ENCODE measurements around the gene MRTFA. TPM values are rescaled to one million over a fixed set of nuclear protein-coding genes. Genes with fewer than 3 reads are reported as not detected.

The MRTFA gene
- total RNA-seq, 1 experiment from 2014 or later, result 28.0 TPM

- Histone ChIP-seq H3K27ac (ENCODE audit: low read depth, low read length) (no peak overlapping the region), H3K4me2 (ENCODE audit: low read length) (peak overlapping the region; percentile 39), H3K9me2 (ENCODE audit: insufficient read depth) (no peaks in the 10 kb centered on the region), H3K4me1 (ENCODE audit: control insufficient read depth in 1 of 2, insufficient read depth in 2 of 2, low read length in 2 of 2) (peaks cover 7 to 25% of the 10 kb centered on the region in 2 experiments; a peak in 3 of 4 replicates), H4K20me1 (ENCODE audit: insufficient read depth) (no peaks in the 10 kb centered on the region), H3K9me3 (ENCODE audit: control insufficient read depth in 1 of 2, insufficient read depth in 1 of 2, low read depth in 1 of 2, low read length in 2 of 2) (no peaks in the 10 kb centered on the region), H3K79me2 (ENCODE audit: insufficient read depth, low read length) (no peaks in the 10 kb centered on the region), H3K9ac (ENCODE audit: low read length) (no peak overlapping the region), H3K36me3 (ENCODE audit: control insufficient read depth in 1 of 2, insufficient read depth in 2 of 2, low read length in 2 of 2) (no peaks in the 10 kb centered on the region), H3K27me3 (ENCODE audit: insufficient read depth, low read length) (no peaks in the 10 kb centered on the region), H2AFZ (ENCODE audit: low read depth, low read length, poor library complexity, severe bottlenecking) (no peak overlapping the region), H3K4me3 (replicated peaks in 1 of 2; ENCODE audit: low read depth in 1 of 2, low read length in 2 of 2) (no peak overlapping the region)
- intact Hi-C loops (cut with micrococcal nuclease), result loop anchor here (10.0 kb wide), 1 partner anchor 266 kb away; the partner anchor contains the start of gene SGSM3
- DNase-seq (ENCODE audit: low read depth, low spot score) (peak; percentile 56), ATAC-seq (peak; percentile 9)
- BruUV-seq (replicated peaks), result no TSS peak
- ChIA-PET POLR2A (interaction anchor here (0.8 kb wide), 1 partner anchor 11 kb away, joined by 3 read pairs; no protein-coding TSS in a partner anchor), RAD21 (ENCODE audit: low non-redundant PET in 1 of 2, low total read pairs in 2 of 2, uncharacterized antibody in 2 of 2, unreplicated experiment in 2 of 2) (no interaction called here), CTCF (interaction anchor here (0.6 to 1.6 kb wide), 2 partner anchors 10 kb away, joined by 4 read pairs; no protein-coding TSS in a partner anchor)
- no peak for TF ChIP-seq POLR2AphosphoS5 (IDR thresholded peaks at IDR 0.05; ENCODE audit: low read depth, low read length)
- no peak for TF ChIP-seq SP1 (IDR thresholded peaks at IDR 0.05; ENCODE audit: low read depth)
- TF ChIP-seq MAX (IDR thresholded peaks at IDR 0.05), result 0 out of 2 replicates have a peak, but pooled peaks have one; percentile 10
- peak; percentile 29; the same call in 1 of the 2 replicates for TF ChIP-seq FOSL1 (IDR thresholded peaks at IDR 0.05; ENCODE audit: low read depth)
- no peak for TF ChIP-seq TCF7L2 (IDR thresholded peaks at IDR 0.05; ENCODE audit: borderline replicate concordance, extremely low read depth, insufficient read depth, insufficient read length)
- no peak for TF ChIP-seq ZBTB33 (IDR thresholded peaks at IDR 0.05; ENCODE audit: extremely low read depth, insufficient replicate concordance, low read length)
- TF ChIP-seq JUND (IDR thresholded peaks at IDR 0.05), result 0 out of 2 replicates have a peak, but pooled peaks have one; percentile 21
- TF ChIP-seq SIN3A (IDR thresholded peaks at IDR 0.05; ENCODE audit: low read depth), result no peak
- no peak for TF ChIP-seq ATF3 (IDR thresholded peaks at IDR 0.05)
- TF ChIP-seq REST (IDR thresholded peaks at IDR 0.05; ENCODE audit: low read depth), result no peak
- no peak for TF ChIP-seq YY1 (IDR thresholded peaks at IDR 0.05; ENCODE audit: extremely low read depth, insufficient replicate concordance, low read depth, low read length)
Measured at GRCh38 chr22:40641269-40641668, 4.8 kb upstream of the MRTFA start.
